Epithelial cell of proximal tubule (primary cell): ENCODE data around the gene DNAJC5G. TPM values are rescaled to one million over a fixed set of nuclear protein-coding genes. Genes with fewer than 3 reads are reported as not detected.
A peak's percentile ranks its signal among the peaks of the same experiment; 100 is the strongest.
"Not testable (repeated sequence)": the region's sequence is repeated elsewhere in the genome, so short reads cannot be mapped to it uniquely, and the experiment has no call there.

Experiments
- DNase-seq: peaks from one replicate; pipeline ENCODE4 v3.0.0-alpha.2; 2011; ENCODE audit warnings: low read depth
- H3K4me3 ChIP-seq: 2 replicates; pipeline ENCODE4 v1.5.1; 2011; ENCODE audit warnings: low read depth, mild to moderate bottlenecking, low read length
- total RNA-seq: library from RNA; depleted of rRNA; stranded (reverse); fragments of >200 nt; gene quantifications from 2 replicates; pipeline ENCODE4 v1.2.3, GENCODE V29; 2015
- TF ChIP-seq, protein P1 (sequence below): conservative IDR thresholded peaks from 2 replicates; pipeline ENCODE4 v1.5.1; 2012; ENCODE audit warnings: low read depth, mild to moderate bottlenecking, low read length

The DNAJC5G gene
- total RNA-seq, 1 donor from 2014 or later: not detected

DNA sequence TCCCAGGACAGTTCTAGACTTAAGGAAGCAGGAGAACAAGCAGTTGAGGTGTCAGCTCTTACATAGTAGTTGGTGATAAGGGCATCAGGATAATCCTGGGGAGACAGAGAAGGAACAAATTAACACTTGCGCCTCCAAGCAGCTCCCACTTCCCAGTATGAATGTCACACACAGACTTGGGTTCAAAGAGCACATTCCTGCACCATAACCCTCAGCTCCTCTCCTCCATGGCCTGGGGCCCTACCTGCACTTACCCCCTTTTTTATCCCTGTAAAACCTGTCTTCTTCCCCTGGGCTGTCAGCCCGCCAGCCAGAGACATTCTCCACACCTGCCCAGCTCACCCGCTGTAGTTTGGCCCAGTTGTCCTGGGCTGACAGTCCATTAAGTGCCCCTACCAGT lies 36.9 kb downstream of the DNAJC5G start:
- no peak overlapping the region for H3K4me3 ChIP-seq
- TF ChIP-seq, protein P1, sequence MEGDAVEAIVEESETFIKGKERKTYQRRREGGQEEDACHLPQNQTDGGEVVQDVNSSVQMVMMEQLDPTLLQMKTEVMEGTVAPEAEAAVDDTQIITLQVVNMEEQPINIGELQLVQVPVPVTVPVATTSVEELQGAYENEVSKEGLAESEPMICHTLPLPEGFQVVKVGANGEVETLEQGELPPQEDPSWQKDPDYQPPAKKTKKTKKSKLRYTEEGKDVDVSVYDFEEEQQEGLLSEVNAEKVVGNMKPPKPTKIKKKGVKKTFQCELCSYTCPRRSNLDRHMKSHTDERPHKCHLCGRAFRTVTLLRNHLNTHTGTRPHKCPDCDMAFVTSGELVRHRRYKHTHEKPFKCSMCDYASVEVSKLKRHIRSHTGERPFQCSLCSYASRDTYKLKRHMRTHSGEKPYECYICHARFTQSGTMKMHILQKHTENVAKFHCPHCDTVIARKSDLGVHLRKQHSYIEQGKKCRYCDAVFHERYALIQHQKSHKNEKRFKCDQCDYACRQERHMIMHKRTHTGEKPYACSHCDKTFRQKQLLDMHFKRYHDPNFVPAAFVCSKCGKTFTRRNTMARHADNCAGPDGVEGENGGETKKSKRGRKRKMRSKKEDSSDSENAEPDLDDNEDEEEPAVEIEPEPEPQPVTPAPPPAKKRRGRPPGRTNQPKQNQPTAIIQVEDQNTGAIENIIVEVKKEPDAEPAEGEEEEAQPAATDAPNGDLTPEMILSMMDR: no peak
- DNase-seq: no peak

DNA sequence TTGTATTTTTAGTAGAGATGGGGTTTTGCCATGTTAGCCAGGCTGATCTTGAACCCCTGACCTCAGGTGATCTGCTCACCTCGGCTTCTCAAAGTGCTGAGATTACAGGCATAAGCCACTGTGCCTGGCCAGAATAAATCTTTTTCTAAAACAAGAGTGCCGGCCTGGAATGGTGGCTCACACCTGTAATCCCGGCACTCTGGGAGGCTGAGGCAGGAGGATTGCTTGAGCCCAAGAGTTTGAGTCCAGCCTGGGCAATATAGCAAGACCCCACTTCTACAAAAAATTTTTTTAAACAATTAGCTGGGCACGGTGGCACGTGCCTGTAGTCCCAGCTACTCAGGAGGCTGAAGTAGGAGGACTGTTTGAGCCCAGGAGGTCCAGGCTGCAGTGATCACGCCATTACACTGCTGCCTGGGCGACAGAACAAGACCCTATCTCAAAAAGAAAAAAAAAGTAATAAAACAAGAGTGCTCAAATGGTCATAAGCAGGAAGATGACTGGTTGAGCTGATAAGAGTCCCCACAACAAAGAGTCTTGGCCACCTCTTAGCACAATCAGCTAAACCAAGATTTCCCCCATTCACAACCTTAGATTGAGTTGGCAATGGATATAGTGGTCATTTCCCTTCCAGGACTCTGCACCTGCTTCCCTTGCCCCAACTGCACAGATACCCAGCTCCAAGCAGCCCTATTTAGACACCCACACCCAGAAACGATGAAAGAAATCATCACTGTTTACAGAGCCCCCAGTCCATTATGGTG lies 38.8 kb downstream of the DNAJC5G start:
- TF ChIP-seq, protein P1: no peak
- H3K4me3 ChIP-seq: no peak overlapping the region
- no peak for DNase-seq

DNA sequence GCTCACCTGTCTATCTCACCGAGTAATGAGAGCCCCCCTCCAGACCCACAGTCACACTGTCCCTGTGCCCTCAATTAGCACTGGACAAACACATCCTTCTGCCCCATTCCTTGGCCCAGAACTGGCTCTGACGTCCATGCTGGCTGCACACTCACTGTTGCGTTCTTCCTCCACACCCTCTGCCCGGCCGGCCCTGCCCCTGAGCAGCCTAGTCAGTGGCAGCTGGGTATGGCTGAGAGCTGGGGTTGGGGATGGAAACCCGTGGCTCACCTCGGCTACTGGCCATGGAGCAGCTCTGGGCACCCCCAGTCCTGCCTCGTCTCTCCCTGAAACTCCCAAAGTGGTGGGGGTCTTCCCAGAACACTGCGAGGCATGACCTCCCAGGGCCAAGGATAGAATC lies 39.5 kb downstream of the DNAJC5G start:
- H3K4me3 ChIP-seq: no peak overlapping the region
- TF ChIP-seq, protein P1: no peak
- DNase-seq: no peak

DNA sequence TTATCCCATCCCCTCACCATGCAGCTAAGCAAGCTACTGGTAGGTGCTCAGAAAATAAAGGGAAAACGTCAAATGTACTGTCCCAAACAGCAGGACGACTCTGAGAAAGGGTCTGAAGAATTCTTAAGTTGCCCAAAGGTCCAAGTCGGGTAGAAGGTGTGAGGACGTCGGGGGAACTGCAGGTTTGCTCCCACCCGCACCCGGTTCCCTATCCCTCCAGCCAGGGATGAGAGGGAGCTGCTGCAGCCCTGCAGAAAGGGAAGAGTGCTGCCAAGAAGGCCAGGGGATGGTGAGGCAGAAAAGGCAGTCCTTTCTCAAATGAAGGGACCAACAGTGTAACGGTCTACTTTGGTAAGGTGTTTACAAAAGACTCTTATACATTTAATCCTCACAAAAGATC lies 39.9 kb downstream of the DNAJC5G start:
- H3K4me3 ChIP-seq: no peak overlapping the region
- TF ChIP-seq, protein P1: no peak
- DNase-seq: no peak

DNA sequence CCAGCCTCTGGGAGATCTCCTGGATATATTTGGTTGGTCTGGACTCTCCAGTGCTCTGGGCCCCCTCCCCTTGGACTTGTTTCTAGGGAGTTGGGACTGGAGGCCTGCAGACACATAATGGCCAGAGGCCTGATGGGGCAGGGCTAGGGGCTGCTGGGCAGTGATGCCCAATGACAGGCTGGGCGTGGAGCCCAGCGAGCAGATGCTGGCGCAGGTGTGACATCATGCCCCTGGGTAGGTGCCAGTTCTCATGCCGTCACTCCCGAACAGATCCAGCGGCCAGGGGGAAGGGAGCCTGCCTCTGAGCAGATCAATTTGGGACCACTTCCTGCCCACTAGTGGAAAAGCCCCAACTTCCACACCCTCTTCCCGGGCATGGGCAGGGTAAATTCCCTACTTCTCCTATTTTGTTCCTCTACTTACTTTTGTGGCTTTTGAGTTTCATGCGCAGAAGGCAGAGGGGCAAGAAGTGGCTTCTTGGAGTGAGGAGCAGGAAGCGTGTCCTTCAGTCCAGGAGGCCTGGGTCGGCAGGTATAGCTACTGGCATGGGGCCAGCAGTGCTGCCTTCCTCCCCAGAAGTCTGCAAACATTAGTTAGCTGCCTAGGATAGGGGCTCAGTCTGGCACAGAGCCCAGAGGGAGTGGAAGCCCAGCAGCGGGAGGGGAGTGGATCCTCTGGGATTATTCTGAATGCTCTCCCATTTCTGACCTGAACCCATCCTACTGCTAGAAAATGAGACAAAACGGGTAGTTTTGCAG lies 41.6 kb downstream of the DNAJC5G start:
- H3K4me3 ChIP-seq: no peak overlapping the region
- no peak for DNase-seq
- TF ChIP-seq, protein P1: no peak

DNA sequence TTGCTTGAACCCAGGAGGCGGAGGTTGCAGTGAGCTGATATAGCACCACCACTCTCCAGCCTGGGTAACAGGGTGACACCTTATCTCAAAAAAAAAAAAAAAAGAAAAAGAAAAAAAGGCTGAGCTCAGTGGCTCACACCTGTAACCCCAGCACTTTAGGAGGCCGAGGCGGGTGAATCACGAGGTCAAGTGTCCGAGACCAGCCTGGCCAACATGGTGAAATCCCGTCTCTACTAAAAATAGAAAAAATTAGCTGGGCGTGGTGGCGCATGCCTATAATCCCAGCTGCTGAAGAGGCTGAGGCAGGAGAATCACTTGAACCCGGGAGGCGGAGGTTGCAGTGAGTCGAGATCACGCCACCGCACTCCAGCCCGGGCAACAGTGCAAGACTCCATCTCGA lies 44.6 kb downstream of the DNAJC5G start:
- H3K4me3 ChIP-seq, DNase-seq: not testable (repeated sequence)

DNA sequence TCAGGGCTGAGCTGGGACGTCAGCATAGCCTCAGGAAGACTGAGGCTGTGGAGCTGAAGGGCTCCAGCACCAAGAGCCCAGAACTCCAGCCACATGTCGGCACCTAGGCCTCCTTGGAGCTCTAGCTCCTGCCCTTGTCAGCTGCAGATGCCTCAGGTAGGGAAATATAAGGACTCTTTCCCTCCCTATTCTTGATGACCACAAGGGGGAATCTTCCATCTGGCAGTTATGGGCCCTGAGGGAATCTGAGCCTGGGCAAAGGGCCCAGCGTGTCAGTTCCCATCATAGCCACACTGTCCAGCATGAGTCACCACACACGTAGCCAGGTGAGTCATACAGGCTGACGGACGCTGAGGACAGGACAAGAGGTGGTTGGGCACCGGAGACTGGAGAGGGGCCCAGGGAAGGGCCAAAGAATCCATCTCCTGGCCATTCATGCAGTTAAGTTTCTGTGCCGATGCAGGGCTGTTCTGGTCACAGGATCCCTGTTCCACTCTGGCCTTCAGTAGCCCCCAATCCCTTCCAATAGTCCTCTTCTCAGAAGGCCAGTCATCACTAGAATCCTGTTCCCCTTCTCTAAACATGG lies 45.8 kb downstream of the DNAJC5G start:
- peak overlapping the region; percentile 80 for H3K4me3 ChIP-seq
- DNase-seq: peak; percentile 91
- TF ChIP-seq, protein P1: peak; percentile 75
